Body of pancreas (tissue), 4 donors: ENCODE measurements around the gene TNFAIP8L2.

Experiments
- CTCF ChIP-seq, 7 experiments: fragments of 450-650 bp in 4 of 7; fragments of 200-600 bp in 3 of 7; sonication (generic) in 3 of 7; IDR thresholded peaks; one replicate each; pipeline ENCODE4 v1.5.1; 2016 to 2019; ENCODE audit warnings: antibody characterized with exemption in 7 of 7
- POLR2A ChIP-seq, 3 donors: fragments of 450-650 bp; IDR thresholded peaks; one replicate each; pipeline ENCODE4 v1.6.1; 2016; ENCODE audit warnings: antibody characterized with exemption in 3 of 3, mild to moderate bottlenecking in 2 of 3

- no peak for TF ChIP-seq CTCF (IDR thresholded peaks at IDR 0.05)
- TF ChIP-seq POLR2A (IDR thresholded peaks at IDR 0.05) = no peak
These were observed at the start of gene TNFAIP8L2 for GRCh38 chr1:151156515-151156819.
